Prostate gland (tissue), 2 donors: Measurements from ENCODE around the gene ZMYND8. TPM values are rescaled to one million over a fixed set of nuclear protein-coding genes. Genes with fewer than 3 reads are reported as not detected.
A peak's percentile ranks its signal among the peaks of the same experiment; 100 is the strongest.

Source experiments
- DNase-seq: peaks from one replicate; pipeline ENCODE4 v3.0.0-alpha.2; 2019; ENCODE audit warnings: low spot score
- H3K27ac ChIP-seq, 2 donors: fragments of 200-600 bp; sonication (generic); 2 replicates each; pipeline ENCODE4 v1.5.1; 2017 to 2019
- H3K27me3 ChIP-seq: fragments of 200-600 bp; sonication (generic); replicated peaks from 2 replicates; pipeline ENCODE4 v1.5.1; 2019; ENCODE audit not compliant: insufficient read depth
- H3K36me3 ChIP-seq, 2 donors: fragments of 200-600 bp; sonication (generic); 1 replicate in 1 of 2; 2 replicates in 1 of 2; pipeline versions ENCODE4 v1.5.1 to v1.8.1; 2017 to 2019
- H3K4me1 ChIP-seq: fragments of 200-600 bp; sonication (generic); replicated peaks from 2 replicates; pipeline ENCODE4 v1.5.1; 2019
- H3K4me3 ChIP-seq, 2 donors: fragments of 200-600 bp; sonication (generic); 2 replicates each; pipeline ENCODE4 v1.5.1; 2017 to 2019
- H3K9me3 ChIP-seq: fragments of 200-600 bp; sonication (generic); 2 replicates; pipeline ENCODE4 v1.5.1; 2017
- POLR2A ChIP-seq: fragments of 450-650 bp; IDR thresholded peaks from one replicate; pipeline ENCODE4 v1.6.1; 2016; ENCODE audit warnings: antibody characterized with exemption, mild to moderate bottlenecking
- POLR2AphosphoS5 ChIP-seq: sonication (generic); formaldehyde crosslinking; IDR thresholded peaks from one replicate; pipeline ENCODE4 v1.6.1; 2017; ENCODE audit warnings: antibody characterized with exemption
- WGBS: methylation state at CpG from one replicate; pipeline ENCODE4 v1.1.5; 2018; 5-methylcytosine and 5-hydroxymethylcytosine counted together
- intact Hi-C: fragments of 100-400 bp; cut with DNase I; formaldehyde crosslinking; loops from one replicate; pipeline ENCODE4 v1.14.2; 2022
- microRNA-seq: library from miRNA; unstranded; fragments of <30 nt; microRNA quantifications from one replicate; pipeline ENCODE4, GENCODE V29; 2016
- small RNA-seq, 2 donors: library from RNA; depleted of rRNA; stranded (forward); fragments of <200 nt; gene quantifications; one replicate each; pipeline ENCODE3, GENCODE V24; 2016
- total RNA-seq, 2 donors: library from RNA; depleted of rRNA; stranded (reverse); fragments of >200 nt; gene quantifications; one replicate each; pipeline ENCODE4 v1.1.0, GENCODE V29; 2016
- TF ChIP-seq, protein P1 (sequence below), 4 experiments: fragments of 200-600 bp in 2 of 4; fragments of 450-650 bp in 2 of 4; sonication (generic) in 2 of 4; IDR thresholded peaks; 1 replicate in 3 of 4; 2 replicates in 1 of 4; pipeline ENCODE4 v1.5.1; 2016 to 2019; ENCODE audit warnings: antibody characterized with exemption in 4 of 4, mild to moderate bottlenecking in 2 of 4, moderate library complexity in 2 of 4

The ZMYND8 gene
- total RNA-seq, 2 donors from 2014 or later: 19.9 to 70.9 TPM

DNA sequence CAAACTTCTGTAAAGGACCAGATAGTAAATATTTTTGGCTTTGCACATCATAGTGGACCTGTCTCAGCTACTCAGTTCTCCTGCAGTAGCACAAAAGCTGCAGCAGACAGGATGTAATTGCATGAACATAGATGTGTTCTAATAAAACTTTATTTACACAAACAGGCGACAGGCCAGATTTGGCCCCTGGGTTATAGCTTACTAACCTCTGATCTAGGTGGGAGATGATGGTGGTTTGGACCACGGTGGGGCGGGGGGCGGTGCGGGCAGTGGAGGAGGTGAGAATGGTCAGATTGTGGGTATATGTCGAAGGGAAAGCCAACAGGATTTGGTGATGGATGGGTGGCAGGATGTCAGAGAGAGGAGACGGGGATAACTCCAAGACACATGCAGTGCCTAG is 196.3 kb downstream of the ZMYND8 start:
- DNase-seq: no peak
- TF ChIP-seq, protein P1, sequence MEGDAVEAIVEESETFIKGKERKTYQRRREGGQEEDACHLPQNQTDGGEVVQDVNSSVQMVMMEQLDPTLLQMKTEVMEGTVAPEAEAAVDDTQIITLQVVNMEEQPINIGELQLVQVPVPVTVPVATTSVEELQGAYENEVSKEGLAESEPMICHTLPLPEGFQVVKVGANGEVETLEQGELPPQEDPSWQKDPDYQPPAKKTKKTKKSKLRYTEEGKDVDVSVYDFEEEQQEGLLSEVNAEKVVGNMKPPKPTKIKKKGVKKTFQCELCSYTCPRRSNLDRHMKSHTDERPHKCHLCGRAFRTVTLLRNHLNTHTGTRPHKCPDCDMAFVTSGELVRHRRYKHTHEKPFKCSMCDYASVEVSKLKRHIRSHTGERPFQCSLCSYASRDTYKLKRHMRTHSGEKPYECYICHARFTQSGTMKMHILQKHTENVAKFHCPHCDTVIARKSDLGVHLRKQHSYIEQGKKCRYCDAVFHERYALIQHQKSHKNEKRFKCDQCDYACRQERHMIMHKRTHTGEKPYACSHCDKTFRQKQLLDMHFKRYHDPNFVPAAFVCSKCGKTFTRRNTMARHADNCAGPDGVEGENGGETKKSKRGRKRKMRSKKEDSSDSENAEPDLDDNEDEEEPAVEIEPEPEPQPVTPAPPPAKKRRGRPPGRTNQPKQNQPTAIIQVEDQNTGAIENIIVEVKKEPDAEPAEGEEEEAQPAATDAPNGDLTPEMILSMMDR (IDR thresholded peaks at IDR 0.05): no peak
- TF ChIP-seq POLR2A (no peak), POLR2AphosphoS5 (no peak)
- Histone ChIP-seq H3K36me3 (no peaks in the 10 kb centered on the region), H3K9me3 (no peaks in the 10 kb centered on the region), H3K4me1 (no peaks in the 10 kb centered on the region), H3K27ac (no peak overlapping the region), H3K4me3 (no peak overlapping the region), H3K27me3 (no peaks in the 10 kb centered on the region)
- intact Hi-C loops: no loop called here
- WGBS: 92% methylated on average over 7 of the region's 7 CpGs

Small RNA genes within 50 kb of the gene (microRNA-seq; reads per million reads assigned to microRNA genes)
- 1.7 reads per million, percentile 23 among the genes with 10 or more reads in this experiment for gene MIR3616

Small RNA genes within 50 kb of the gene (small RNA-seq; reads per million reads assigned to genes)
- 0 to 0.30 reads per million in 2 donors for gene MIR3616

Other genes starting within 250 kb of the ZMYND8 start
- gene NCOA3, start 145.2 kb upstream of the ZMYND8 start, total RNA-seq: 10 to 100 TPM; 21.6 to 35.6 TPM